Ascending aorta (tissue), 2 donors: ENCODE results near the gene HIGD1A. TPM values are rescaled to one million over a fixed set of nuclear protein-coding genes. Genes with fewer than 3 reads are reported as not detected.

ENCODE experiments used
- DNase-seq, 2 donors: peaks; one replicate each; pipeline ENCODE4 v3.0.0-alpha.2; 2019; ENCODE audit warnings: low spot score in 2 of 2
- H3K27ac ChIP-seq, 2 donors: fragments of 200-600 bp; sonication (generic); one replicate each; pipeline ENCODE4 v1.5.1; 2016 to 2017; ENCODE audit warnings: mild to moderate bottlenecking in 1 of 2
- H3K27me3 ChIP-seq: fragments of 200-600 bp; sonication (generic); one replicate; pipeline ENCODE4 v1.5.1; 2017
- H3K36me3 ChIP-seq, 2 donors: fragments of 200-600 bp; sonication (generic); one replicate each; pipeline ENCODE4 v1.5.1; 2016
- H3K4me1 ChIP-seq, 2 donors: fragments of 200-600 bp; sonication (generic); one replicate each; pipeline ENCODE4 v1.5.1; 2016 to 2017; ENCODE audit warnings: mild to moderate bottlenecking in 1 of 2
- H3K4me3 ChIP-seq, 2 donors: fragments of 200-600 bp; sonication (generic); one replicate each; pipeline ENCODE4 v1.5.1; 2016 to 2017; ENCODE audit warnings: mild to moderate bottlenecking in 1 of 2
- H3K9me3 ChIP-seq, 2 donors: fragments of 200-600 bp; sonication (generic); one replicate each; pipeline ENCODE4 v1.5.1; 2016
- intact Hi-C: fragments of 100-400 bp; cut with DNase I; formaldehyde crosslinking; loops from one replicate; pipeline ENCODE4 v1.15.1; 2023
- total RNA-seq: library from RNA; depleted of rRNA; stranded (reverse); fragments of >200 nt; gene quantifications from one replicate; pipeline ENCODE4 v1.1.0, GENCODE V29; 2016
- TF ChIP-seq, protein P1 (sequence below), 3 experiments: fragments of 200-600 bp in 2 of 3; fragments of 450-650 bp in 1 of 3; sonication (generic) in 2 of 3; IDR thresholded peaks; one replicate each; pipeline ENCODE4 v1.5.1; 2016 to 2019; ENCODE audit warnings: antibody characterized with exemption in 3 of 3, mild to moderate bottlenecking in 1 of 3, moderate library complexity in 1 of 3

The HIGD1A gene
- total RNA-seq, 1 donor from 2014 or later: 109 TPM

DNA sequence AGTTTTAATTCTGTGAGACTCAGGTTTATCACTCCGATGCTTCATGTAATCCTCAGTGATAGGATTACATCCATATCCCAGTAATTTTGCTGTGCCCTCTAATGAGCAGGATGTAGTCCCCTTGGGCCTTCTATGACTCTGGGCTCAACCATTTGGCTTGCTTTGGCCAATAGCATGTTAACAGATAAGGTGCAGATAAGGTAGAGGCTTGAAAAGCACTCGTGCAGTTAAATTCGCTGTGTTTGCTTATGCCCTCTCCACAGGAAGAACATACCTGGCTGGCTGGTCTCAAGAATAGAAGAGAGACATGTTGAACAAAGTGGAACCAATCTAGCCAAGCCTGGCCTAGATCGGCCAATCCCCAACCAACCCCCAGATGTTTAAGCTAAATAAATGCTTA, 51.3 kb downstream of the HIGD1A start:
- H3K27me3 ChIP-seq: no peaks in the 10 kb centered on the region
- no peak overlapping the region for H3K27ac ChIP-seq
- TF ChIP-seq, protein P1, sequence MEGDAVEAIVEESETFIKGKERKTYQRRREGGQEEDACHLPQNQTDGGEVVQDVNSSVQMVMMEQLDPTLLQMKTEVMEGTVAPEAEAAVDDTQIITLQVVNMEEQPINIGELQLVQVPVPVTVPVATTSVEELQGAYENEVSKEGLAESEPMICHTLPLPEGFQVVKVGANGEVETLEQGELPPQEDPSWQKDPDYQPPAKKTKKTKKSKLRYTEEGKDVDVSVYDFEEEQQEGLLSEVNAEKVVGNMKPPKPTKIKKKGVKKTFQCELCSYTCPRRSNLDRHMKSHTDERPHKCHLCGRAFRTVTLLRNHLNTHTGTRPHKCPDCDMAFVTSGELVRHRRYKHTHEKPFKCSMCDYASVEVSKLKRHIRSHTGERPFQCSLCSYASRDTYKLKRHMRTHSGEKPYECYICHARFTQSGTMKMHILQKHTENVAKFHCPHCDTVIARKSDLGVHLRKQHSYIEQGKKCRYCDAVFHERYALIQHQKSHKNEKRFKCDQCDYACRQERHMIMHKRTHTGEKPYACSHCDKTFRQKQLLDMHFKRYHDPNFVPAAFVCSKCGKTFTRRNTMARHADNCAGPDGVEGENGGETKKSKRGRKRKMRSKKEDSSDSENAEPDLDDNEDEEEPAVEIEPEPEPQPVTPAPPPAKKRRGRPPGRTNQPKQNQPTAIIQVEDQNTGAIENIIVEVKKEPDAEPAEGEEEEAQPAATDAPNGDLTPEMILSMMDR (IDR thresholded peaks at IDR 0.05): no peak
- H3K4me3 ChIP-seq: no peak overlapping the region
- DNase-seq: peak in 1 of 2 donors; percentile 25
- H3K9me3 ChIP-seq: no peaks in the 10 kb centered on the region
- intact Hi-C loops: no loop called here
- H3K36me3 ChIP-seq: no peaks in the 10 kb centered on the region
- H3K4me1 ChIP-seq: peaks cover 0 to 6% of the 10 kb centered on the region in 2 donors

GRCh38 chr3:42752441-42752840, 51.8 kb downstream of the HIGD1A start:
- Histone ChIP-seq H3K4me3 (no peak overlapping the region), H3K36me3 (no peaks in the 10 kb centered on the region), H3K9me3 (no peaks in the 10 kb centered on the region), H3K27me3 (no peaks in the 10 kb centered on the region), H3K4me1 (peaks cover 0 to 11% of the 10 kb centered on the region in 2 donors), H3K27ac (no peak overlapping the region)
- intact Hi-C loops: no loop called here
- DNase-seq: peak in 1 of 2 donors; percentile 53
- TF ChIP-seq, protein P1 (IDR thresholded peaks at IDR 0.05): no peak

DNA sequence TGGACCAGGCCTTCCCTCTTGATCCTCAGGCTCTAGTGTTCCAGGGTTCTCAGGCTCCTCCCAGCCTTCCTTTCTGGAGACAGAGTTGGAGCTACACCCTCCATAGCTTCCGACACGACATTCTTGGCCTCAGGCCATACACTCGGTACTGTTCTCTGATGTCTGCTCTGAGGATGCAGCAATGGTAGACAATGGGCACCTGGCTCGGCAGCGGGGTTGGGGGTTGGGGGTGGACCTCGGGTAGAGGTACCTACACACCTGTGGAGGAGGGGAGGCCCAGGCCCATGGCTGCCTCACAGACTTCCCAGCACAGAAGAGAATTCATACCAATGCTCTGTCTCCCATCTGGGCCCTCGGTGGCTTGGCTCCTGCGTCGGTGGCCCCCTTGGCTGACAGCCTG, 52.7 kb downstream of the HIGD1A start:
- Histone ChIP-seq H3K4me3 (no peak overlapping the region), H3K36me3 (no peaks in the 10 kb centered on the region), H3K9me3 (no peaks in the 10 kb centered on the region), H3K4me1 (peaks cover 6 to 19% of the 10 kb centered on the region in 2 donors), H3K27me3 (no peaks in the 10 kb centered on the region), H3K27ac (no peak overlapping the region)
- TF ChIP-seq, protein P1 (IDR thresholded peaks at IDR 0.05): no peak
- peak in 1 of 2 donors; percentile 54 for DNase-seq
- intact Hi-C loops: no loop called here

DNA sequence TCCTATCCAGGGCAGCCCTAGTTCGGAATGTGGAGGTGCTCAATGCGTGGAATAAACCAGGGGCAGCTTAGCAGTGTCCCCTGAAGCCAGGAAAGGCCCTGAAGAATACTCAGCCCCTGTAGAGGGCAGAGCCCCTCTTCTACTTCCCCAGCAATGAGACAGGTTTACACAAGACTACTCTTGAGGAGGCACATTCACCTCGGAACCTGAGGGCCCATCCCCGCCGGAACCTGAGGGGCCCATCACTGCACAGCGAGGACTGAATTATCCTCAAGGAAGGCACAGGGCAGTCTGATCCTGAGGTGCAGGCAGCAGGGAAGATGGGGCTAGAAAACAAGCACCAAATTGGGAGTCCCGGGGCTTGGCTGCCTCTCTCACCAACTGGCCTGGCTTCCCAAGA, 53.5 kb downstream of the HIGD1A start:
- peaks cover 7 to 26% of the 10 kb centered on the region in 2 donors for H3K4me1 ChIP-seq
- H3K36me3 ChIP-seq: no peaks in the 10 kb centered on the region
- no peak overlapping the region for H3K4me3 ChIP-seq
- no peaks in the 10 kb centered on the region for H3K9me3 ChIP-seq
- TF ChIP-seq, protein P1 (IDR thresholded peaks at IDR 0.05): no peak
- peak in 1 of 2 donors; percentile 50 for DNase-seq
- H3K27ac ChIP-seq: no peak overlapping the region
- intact Hi-C loops: no loop called here
- H3K27me3 ChIP-seq: no peaks in the 10 kb centered on the region

DNA sequence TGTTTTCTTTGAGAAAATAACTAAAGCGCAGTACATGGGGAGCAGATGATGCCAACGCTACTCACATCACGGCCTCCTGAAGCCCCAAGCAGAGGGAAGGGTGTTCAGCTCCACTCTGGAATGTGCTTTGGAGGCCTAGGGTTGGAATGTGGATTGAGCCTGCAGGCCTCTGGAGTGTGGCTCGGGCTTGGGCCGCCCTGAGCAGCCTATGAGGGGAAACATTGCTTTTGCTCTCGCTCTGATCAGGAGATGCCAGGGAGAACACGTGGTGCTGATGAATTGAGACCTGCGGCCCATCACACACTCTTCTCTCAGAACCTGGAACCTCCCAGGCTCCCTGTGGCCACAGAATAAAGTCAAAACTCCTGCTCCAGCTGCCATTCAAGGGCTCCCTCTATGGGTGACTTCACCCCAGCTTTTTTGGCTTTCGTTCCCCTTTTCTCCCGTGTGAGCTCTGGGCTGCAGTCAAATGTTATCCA, 54.5 kb downstream of the HIGD1A start:
- Histone ChIP-seq H3K4me3 (no peak overlapping the region), H3K27ac (peak overlapping the region; percentile 53 to 62), H3K36me3 (no peaks in the 10 kb centered on the region), H3K4me1 (peaks cover 10 to 31% of the 10 kb centered on the region in 2 donors), H3K9me3 (no peaks in the 10 kb centered on the region), H3K27me3 (no peaks in the 10 kb centered on the region)
- DNase-seq: peak in 1 of 2 donors; percentile 63
- intact Hi-C loops: loop anchor here (1.0 to 5.0 kb wide), 3 partner anchors 49 to 247 kb away; partner anchors contain the start of genes NKTR and VIPR1
- TF ChIP-seq, protein P1 (IDR thresholded peaks at IDR 0.05): peak in 2 of 3 experiments; percentile 37 to 68
